ENCODE results near the gene PRKCQ. TPM values are rescaled to one million over a fixed set of nuclear protein-coding genes. Genes with fewer than 3 reads are reported as not detected.

PRKCQ gene
- total RNA-seq, 1 experiment from 2014 or later: 12.1 TPM

DNA sequence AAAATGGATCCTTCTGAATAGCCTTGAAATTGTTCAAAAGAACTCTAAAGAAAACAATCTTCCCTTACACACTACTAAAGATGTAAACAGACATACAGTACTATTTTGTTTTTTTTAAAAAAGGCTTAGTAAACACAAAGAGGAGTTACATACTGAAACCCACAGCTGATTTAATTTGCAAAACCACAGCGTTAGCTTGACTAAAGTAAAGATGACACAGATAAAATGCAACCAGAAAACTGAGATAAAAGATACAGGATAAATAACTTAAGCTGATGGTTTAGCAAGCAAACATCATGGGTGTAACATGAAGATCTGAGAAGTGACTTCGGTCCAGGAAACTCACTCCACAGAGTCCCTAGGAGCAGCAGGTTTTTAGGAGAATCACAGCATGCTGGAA is 21.8 kb downstream of the PRKCQ start:
- Histone ChIP-seq H2AK5ac (ENCODE audit: insufficient read length, low read length) (no peak overlapping the region), H2BK12ac (ENCODE audit: insufficient read length, low read depth, low read length) (no peak overlapping the region), H3K4me1 (ENCODE audit: insufficient read depth, low read length) (peaks cover 6% of the 10 kb centered on the region; the same call in 1 of the 2 replicates), H3K4me2 (ENCODE audit: insufficient read depth, insufficient read length, low read length) (no peak overlapping the region), H3K23ac (ENCODE audit: insufficient read length, low read depth, low read length) (no peak overlapping the region), H2BK5ac (ENCODE audit: insufficient read length, low read length) (no peak overlapping the region), H2BK20ac (ENCODE audit: low read depth, low read length, poor library complexity, severe bottlenecking) (no peak overlapping the region), H3K79me2 (ENCODE audit: insufficient read depth, low read length) (peaks cover 3% of the 10 kb centered on the region; the same call in 1 of the 2 replicates), H2AFZ (ENCODE audit: low read length) (no peak overlapping the region), H3K18ac (ENCODE audit: insufficient read length, low read depth, low read length) (no peak overlapping the region), H3K79me1 (ENCODE audit: insufficient read depth, low read depth, low read length, poor library complexity, severe bottlenecking) (peaks cover 2% of the 10 kb centered on the region), H2BK15ac (ENCODE audit: low read depth, low read length) (no peak overlapping the region), H4K20me1 (ENCODE audit: control insufficient read depth, insufficient read depth, insufficient read length) (no peaks in the 10 kb centered on the region), H4K5ac (ENCODE audit: insufficient read length, low read depth, low read length) (no peak overlapping the region), H3K14ac (ENCODE audit: insufficient read depth, low read length) (no peak overlapping the region), H3K9ac (ENCODE audit: extremely low read depth, insufficient read length, low read length) (no peak overlapping the region), H4K8ac (replicated peaks; ENCODE audit: insufficient read length, low read depth, low read length) (no peak overlapping the region), H3T11ph (ENCODE audit: low read length) (no peak overlapping the region), H3K56ac (ENCODE audit: insufficient read length, low read depth, low read length) (no peak overlapping the region), H4K91ac (ENCODE audit: insufficient read length, low read depth, low read length) (no peak overlapping the region), H3K23me2 (ENCODE audit: insufficient read length, low read depth, low read length, poor library complexity, severe bottlenecking) (no peaks in the 10 kb centered on the region), H3K9me3 (ENCODE audit: control insufficient read depth, low read depth, low read length) (no peaks in the 10 kb centered on the region), H3K27me3 (ENCODE audit: insufficient read depth, low read length) (no peaks in the 10 kb centered on the region), H3K27ac (ENCODE audit: insufficient read length, low read depth, low read length) (no peak overlapping the region), H2BK120ac (ENCODE audit: low read depth, low read length, poor library complexity, severe bottlenecking) (no peak overlapping the region), H3K4ac (ENCODE audit: low read depth, low read length) (no peak overlapping the region)
- H3K4me1 Mint-ChIP-seq: peaks cover 14 to 20% of the 10 kb centered on the region in 2 experiments
- no peaks in the 10 kb centered on the region for H3K27me3 Mint-ChIP-seq (ENCODE audit: low read depth)
- no peak for DNase-seq
- no peak for TF ChIP-seq CTCF (conservative IDR thresholded peaks at IDR 0.05)
- no CpG with 5 or more reads among the region's 2 CpGs for WGBS (ENCODE audit: extremely low coverage, insufficient read length, low lambda C conversion rate)
- no peaks in the 10 kb centered on the region; a peak in 1 of 7 replicates for H3K36me3 Mint-ChIP-seq (ENCODE audit: insufficient read depth in 1 of 3, low read depth in 3 of 3)
- H3K4me3 Mint-ChIP-seq: no peak overlapping the region
- H3K27ac Mint-ChIP-seq: no peak overlapping the region
- H3K9me3 Mint-ChIP-seq: no peaks in the 10 kb centered on the region
